ENCODE results near the gene C18orf54. TPM values are rescaled to one million over a fixed set of nuclear protein-coding genes. Genes with fewer than 3 reads are reported as not detected.
A peak's percentile ranks its signal among the peaks of the same experiment; 100 is the strongest.

C18orf54 gene
- polyA plus RNA-seq, 2 of the 4 experiments (the other 2 are of a cell fraction) = 2.8 to 6.5 TPM

DNA sequence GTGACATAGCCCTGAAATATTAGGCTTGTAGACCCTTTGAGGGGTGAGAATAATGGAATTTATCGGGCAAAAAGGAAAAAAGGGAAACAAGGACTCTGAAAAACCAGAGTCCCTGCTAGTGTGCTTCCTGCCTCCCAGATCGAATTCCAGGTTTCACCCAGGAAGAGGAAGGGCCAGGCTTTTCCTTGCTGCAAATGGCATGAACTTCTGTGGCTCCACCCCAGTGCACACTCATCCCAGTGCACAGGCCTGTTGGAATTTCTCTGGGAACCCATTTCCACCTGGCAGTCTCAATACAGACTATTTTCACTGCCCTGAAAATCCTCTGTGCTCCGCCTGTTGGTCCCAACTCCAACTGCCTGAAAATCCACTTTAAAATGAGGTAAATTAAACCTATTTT is 29.9 kb downstream of the C18orf54 start:
- ATAC-seq = no peak
- POLR2A ChIA-PET = no interaction called here
- WGBS (ENCODE audit: missing lambda C conversion rate) = 86% methylated on average over 3 of the region's 3 CpGs

DNA sequence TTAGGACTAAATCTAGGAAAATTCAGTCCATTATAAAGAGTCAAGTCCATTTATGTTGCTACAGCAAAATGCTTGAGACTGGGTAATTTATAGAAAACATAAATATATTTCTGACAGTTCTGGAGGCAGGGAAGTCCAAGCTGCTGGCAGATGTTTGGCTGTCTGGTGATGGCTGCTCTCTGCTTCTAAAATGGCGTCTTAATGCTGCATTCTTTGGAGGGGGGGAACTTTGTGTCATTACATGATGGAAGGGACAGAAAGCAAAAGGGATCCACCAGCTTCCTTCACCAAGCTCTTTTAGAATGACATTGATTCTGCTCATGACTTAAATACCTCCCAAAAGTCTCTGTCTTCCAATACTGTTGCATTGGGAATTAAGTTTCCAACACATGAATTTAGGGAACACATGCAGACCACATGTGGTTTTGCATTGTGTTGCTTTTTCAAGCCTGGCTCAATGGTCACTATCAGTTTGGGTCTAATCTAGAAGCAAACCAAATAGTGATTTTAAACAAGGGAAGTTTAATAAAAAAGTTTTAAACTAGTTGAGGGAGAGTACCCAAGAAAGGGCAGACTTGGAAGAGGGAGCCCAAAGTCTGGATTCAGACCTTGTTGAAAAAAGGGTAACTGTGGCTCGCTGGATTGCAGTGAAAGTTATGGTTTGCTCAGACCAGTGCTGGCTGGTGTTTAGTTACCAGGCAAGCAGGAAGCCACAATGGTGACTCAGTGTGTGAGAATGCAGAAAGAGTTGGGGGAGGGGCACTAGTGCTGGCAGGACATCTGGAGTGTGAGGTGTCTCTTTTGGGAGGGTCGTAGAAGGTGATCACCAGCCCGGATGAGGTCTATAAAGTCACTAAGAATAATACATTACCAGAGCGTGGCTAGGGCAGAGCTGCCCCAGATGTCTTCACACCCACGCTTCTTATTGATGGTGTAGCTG is 30.8 kb downstream of the C18orf54 start:
- WGBS (ENCODE audit: missing lambda C conversion rate) = 26% methylated on average over 6 of the region's 6 CpGs
- H3K27ac ChIP-seq = peak overlapping the region; percentile 17 to 67; a peak in 5 of 6 replicates
- H3K4me2 ChIP-seq = peak overlapping the region; percentile 58
- peak; percentile 19 to 62 for DNase-seq (ENCODE audit: low read depth in 1 of 2, low spot score in 1 of 2)
- ChIA-PET POLR2A (no interaction called here), CTCF (interaction anchor here (1.1 to 1.2 kb wide), 2 partner anchors 32 to 283 kb away, joined by 3 read pairs; no protein-coding TSS in a partner anchor)
- peak; percentile 88 to 95 for ATAC-seq
- TF ChIP-seq FOXS1 (CRISPR knock-in tag; IDR thresholded peaks at IDR 0.05) = no peak
- peak; percentile 47 for TF ChIP-seq FOSL2 (IDR thresholded peaks at IDR 0.05)
- peak; percentile 60 for TF ChIP-seq FOSL2 (CRISPR knock-in tag; IDR thresholded peaks at IDR 0.05)
- TF ChIP-seq, protein P1, sequence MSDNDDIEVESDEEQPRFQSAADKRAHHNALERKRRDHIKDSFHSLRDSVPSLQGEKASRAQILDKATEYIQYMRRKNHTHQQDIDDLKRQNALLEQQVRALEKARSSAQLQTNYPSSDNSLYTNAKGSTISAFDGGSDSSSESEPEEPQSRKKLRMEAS (IDR thresholded peaks at IDR 0.05) = 0 out of 2 replicates have a peak, but pooled peaks have one; percentile 20
- H3K9me3 ChIP-seq = no peaks in the 10 kb centered on the region
- H3K4me1 ChIP-seq = peaks cover 13% of the 10 kb centered on the region; the same call in 2 of the 3 replicates
- FAIRE-seq = no peak
- H3K4me3 ChIP-seq = no peak overlapping the region

More for the DNA sequence above, 29.9 kb downstream of the C18orf54 start:
- Histone ChIP-seq H3K27ac (no peak overlapping the region), H3K9me3 (no peaks in the 10 kb centered on the region), H3K4me3 (no peak overlapping the region), H3K4me1 (peaks cover 13% of the 10 kb centered on the region; the same call in 2 of the 3 replicates), H3K4me2 (no peak overlapping the region)
- FAIRE-seq (no peak), DNase-seq (ENCODE audit: low read depth in 1 of 2, low spot score in 1 of 2) (no peak)
- TF ChIP-seq JUN (IDR thresholded peaks at IDR 0.05) (no peak), ZNF302 (CRISPR knock-in tag; IDR thresholded peaks at IDR 0.05) (no peak), ESRRA (IDR thresholded peaks at IDR 0.05; ENCODE audit: borderline replicate concordance, low read length) (no peak), POLR2AphosphoS2 (conservative IDR thresholded peaks at IDR 0.05; ENCODE audit: low read length) (no peak), HOXA7 (CRISPR knock-in tag; IDR thresholded peaks at IDR 0.05) (no peak), EP300 (IDR thresholded peaks at IDR 0.05) (no peak), CBX2 (IDR thresholded peaks at IDR 0.05; ENCODE audit: borderline replicate concordance, low read depth) (no peak), CHD4 (IDR thresholded peaks at IDR 0.05; ENCODE audit: borderline replicate concordance) (no peak), RCOR1 (IDR thresholded peaks at IDR 0.05; ENCODE audit: low read depth, low read length) (no peak), SREBF2 (IDR thresholded peaks at IDR 0.05) (no peak)
- TF ChIP-seq, protein P2, sequence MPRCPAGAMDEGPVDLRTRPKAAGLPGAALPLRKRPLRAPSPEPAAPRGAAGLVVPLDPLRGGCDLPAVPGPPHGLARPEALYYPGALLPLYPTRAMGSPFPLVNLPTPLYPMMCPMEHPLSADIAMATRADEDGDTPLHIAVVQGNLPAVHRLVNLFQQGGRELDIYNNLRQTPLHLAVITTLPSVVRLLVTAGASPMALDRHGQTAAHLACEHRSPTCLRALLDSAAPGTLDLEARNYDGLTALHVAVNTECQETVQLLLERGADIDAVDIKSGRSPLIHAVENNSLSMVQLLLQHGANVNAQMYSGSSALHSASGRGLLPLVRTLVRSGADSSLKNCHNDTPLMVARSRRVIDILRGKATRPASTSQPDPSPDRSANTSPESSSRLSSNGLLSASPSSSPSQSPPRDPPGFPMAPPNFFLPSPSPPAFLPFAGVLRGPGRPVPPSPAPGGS (IDR thresholded peaks at IDR 0.05) = no peak
- TF ChIP-seq, protein P1 (IDR thresholded peaks at IDR 0.05) = no peak
- TF ChIP-seq, protein P3, sequence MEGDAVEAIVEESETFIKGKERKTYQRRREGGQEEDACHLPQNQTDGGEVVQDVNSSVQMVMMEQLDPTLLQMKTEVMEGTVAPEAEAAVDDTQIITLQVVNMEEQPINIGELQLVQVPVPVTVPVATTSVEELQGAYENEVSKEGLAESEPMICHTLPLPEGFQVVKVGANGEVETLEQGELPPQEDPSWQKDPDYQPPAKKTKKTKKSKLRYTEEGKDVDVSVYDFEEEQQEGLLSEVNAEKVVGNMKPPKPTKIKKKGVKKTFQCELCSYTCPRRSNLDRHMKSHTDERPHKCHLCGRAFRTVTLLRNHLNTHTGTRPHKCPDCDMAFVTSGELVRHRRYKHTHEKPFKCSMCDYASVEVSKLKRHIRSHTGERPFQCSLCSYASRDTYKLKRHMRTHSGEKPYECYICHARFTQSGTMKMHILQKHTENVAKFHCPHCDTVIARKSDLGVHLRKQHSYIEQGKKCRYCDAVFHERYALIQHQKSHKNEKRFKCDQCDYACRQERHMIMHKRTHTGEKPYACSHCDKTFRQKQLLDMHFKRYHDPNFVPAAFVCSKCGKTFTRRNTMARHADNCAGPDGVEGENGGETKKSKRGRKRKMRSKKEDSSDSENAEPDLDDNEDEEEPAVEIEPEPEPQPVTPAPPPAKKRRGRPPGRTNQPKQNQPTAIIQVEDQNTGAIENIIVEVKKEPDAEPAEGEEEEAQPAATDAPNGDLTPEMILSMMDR (IDR thresholded peaks at IDR 0.05) = no peak
- CTCF ChIA-PET = no interaction called here

DNA sequence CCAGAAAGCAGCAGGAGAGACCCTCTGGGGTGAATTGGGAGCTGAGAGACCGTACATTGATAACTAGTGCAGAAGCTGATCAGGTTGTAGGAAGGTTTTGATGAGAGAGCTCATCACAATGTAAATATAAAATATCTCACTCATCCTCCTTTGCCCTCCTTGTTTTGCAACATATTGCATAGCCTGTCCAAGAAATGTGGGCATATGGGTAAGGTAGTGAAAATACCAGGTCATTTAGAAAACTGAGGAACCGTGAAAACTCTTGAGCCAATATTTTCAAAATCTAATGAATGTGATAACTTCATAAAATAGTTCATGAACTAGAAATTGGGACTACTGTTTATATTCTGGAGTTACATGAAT is 31.4 kb downstream of the C18orf54 start:
- POLR2A ChIA-PET = no interaction called here

More for the DNA sequence above, 31.4 kb downstream of the C18orf54 start:
- Histone ChIP-seq H3K4me2 (peak overlapping the region; percentile 58), H3K9me3 (no peaks in the 10 kb centered on the region), H3K4me1 (peaks cover 13% of the 10 kb centered on the region; the same call in 2 of the 3 replicates), H3K4me3 (no peak overlapping the region), H3K27ac (peak overlapping the region in 1 of 2 experiments; percentile 67; a peak in 4 of 6 replicates)
- peak in 1 of 2 experiments; percentile 36; a peak in 2 of 6 replicates for ATAC-seq
- WGBS (ENCODE audit: missing lambda C conversion rate) = 37% methylated on average over 2 of the region's 2 CpGs
- DNase-seq (ENCODE audit: low read depth in 1 of 2, low spot score in 1 of 2) = no peak
- CTCF ChIA-PET = interaction anchor here (1.1 to 1.2 kb wide), 2 partner anchors 32 to 282 kb away, joined by 3 read pairs; no protein-coding TSS in a partner anchor
- FAIRE-seq = no peak
- no peak for TF ChIP-seq POLR2AphosphoS2 (conservative IDR thresholded peaks at IDR 0.05; ENCODE audit: low read length)
- TF ChIP-seq FOSL2 (IDR thresholded peaks at IDR 0.05) = no peak
- no peak for TF ChIP-seq FOSL2 (CRISPR knock-in tag; IDR thresholded peaks at IDR 0.05)
- TF ChIP-seq EHMT2 (IDR thresholded peaks at IDR 0.05; ENCODE audit: low read depth) = no peak
